OCI-LY3 (cell line): ENCODE data around the gene RPS6KA6.

ENCODE experiments used
- H2AFZ ChIP-seq: fragments of 200-600, 300-600 bp; shearing (Covaris generic); 2 replicates; pipeline ENCODE4 v1.6.0; 2014; ENCODE audit warnings: antibody characterized with exemption, low read depth, low read length
- H3K27ac ChIP-seq: fragments of 200-600, 300-600 bp; sonication (generic); 2 replicates; pipeline ENCODE4 v1.5.1; 2014; ENCODE audit warnings: mild to moderate bottlenecking, low read length, moderate library complexity, mixed read lengths
- H3K27me3 ChIP-seq: fragments of 200-600, 300-600 bp; sonication (generic); 2 replicates; pipeline ENCODE4 v1.6.1; 2014; ENCODE audit warnings: low read depth, low read length, mixed read lengths
- H3K36me3 ChIP-seq: fragments of 200-600, 300-600 bp; sonication (generic); replicated peaks from 2 replicates; pipeline ENCODE3; 2014; ENCODE audit warnings: low read depth, low read length, mixed read lengths
- H3K4me1 ChIP-seq: fragments of 300-600, 200-600 bp; sonication (generic); 2 replicates; pipeline ENCODE4 v1.6.1; 2014; ENCODE audit warnings: low read length, mixed read lengths
- H3K4me2 ChIP-seq: fragments of 200-600, 300-600 bp; sonication (generic); 2 replicates; pipeline ENCODE4 v1.6.1; 2014; ENCODE audit warnings: low read length, mixed read lengths
- H3K4me3 ChIP-seq: fragments of 300-600, 200-600 bp; sonication (generic); 2 replicates; pipeline ENCODE4 v1.5.1; 2014; ENCODE audit warnings: antibody characterized with exemption, mild to moderate bottlenecking, low read length, moderate library complexity
- H3K79me2 ChIP-seq: fragments of 300-600, 200-600 bp; shearing (Covaris generic); 2 replicates; pipeline ENCODE4 v1.6.1; 2014; ENCODE audit warnings: mild to moderate bottlenecking, low read length, mixed read lengths
- H3K9ac ChIP-seq: fragments of 300-600, 200-600 bp; shearing (Covaris generic); 2 replicates; pipeline ENCODE4 v1.6.0; 2014; ENCODE audit warnings: mild to moderate bottlenecking, low read length, moderate library complexity
- H3K9me3 ChIP-seq: fragments of 200-600, 300-600 bp; shearing (Covaris generic); 2 replicates; pipeline ENCODE4 v1.6.1; 2014; ENCODE audit warnings: low read length, mixed read lengths; ENCODE audit not compliant: insufficient read depth
- H4K20me1 ChIP-seq: fragments of 200-600, 300-600 bp; sonication (generic); 2 replicates; pipeline ENCODE4 v1.6.1; 2016; ENCODE audit warnings: low read length, mixed read lengths; ENCODE audit not compliant: insufficient read depth
- CTCF ChIP-seq: fragments of 200-600, 300-600 bp; sonication (generic); IDR thresholded peaks from 2 replicates; pipeline ENCODE4 v1.5.1; 2014; ENCODE audit warnings: antibody characterized with exemption, low read length, low read depth
- EZH2phosphoT487 ChIP-seq: fragments of 200-600 bp; shearing (Covaris generic); IDR thresholded peaks from 2 replicates; pipeline ENCODE4 v1.6.1; 2018; ENCODE audit warnings: antibody characterized with exemption, mixed run types, low read depth

RPS6KA6 gene

DNA sequence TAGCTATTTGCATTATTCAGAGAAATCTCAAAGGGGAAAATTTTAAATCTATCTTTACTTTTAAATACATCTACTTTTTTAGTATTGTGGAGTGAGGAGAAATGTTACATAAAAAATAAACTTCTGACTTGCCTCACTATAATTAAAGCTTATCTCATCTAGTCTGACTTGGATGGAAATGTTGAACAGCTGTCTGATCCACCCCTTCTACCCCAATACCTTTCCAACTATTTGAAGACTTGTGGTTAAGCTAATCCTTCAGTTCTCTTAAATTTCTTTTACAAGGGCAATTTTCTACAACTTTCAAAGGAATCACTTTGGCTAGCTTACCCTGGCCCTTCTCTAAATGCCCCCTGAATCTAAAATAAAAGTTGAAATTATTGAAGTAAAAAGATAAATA, 17.3 kb upstream of the RPS6KA6 start:
- Histone ChIP-seq H3K79me2 (no peaks in the 10 kb centered on the region), H2AFZ (no peak overlapping the region), H3K27me3 (no peaks in the 10 kb centered on the region), H3K9ac (no peak overlapping the region), H3K4me3 (no peak overlapping the region), H4K20me1 (no peaks in the 10 kb centered on the region), H3K27ac (no peak overlapping the region), H3K4me2 (no peak overlapping the region), H3K36me3 (no peaks in the 10 kb centered on the region), H3K4me1 (peaks cover 5% of the 10 kb centered on the region; the same call in 1 of the 2 replicates), H3K9me3 (no peaks in the 10 kb centered on the region)
- TF ChIP-seq EZH2phosphoT487 (no peak), CTCF (no peak)

- Histone ChIP-seq H3K4me3 (no peak overlapping the region), H3K9me3 (no peaks in the 10 kb centered on the region), H3K4me1 (no peaks in the 10 kb centered on the region), H3K79me2 (no peaks in the 10 kb centered on the region), H3K4me2 (no peak overlapping the region), H3K27ac (no peak overlapping the region), H2AFZ (no peak overlapping the region), H3K9ac (no peak overlapping the region), H3K36me3 (no peaks in the 10 kb centered on the region), H4K20me1 (no peaks in the 10 kb centered on the region), H3K27me3 (no peaks in the 10 kb centered on the region)
- TF ChIP-seq EZH2phosphoT487 (no peak), CTCF (no peak)
These were observed 11.7 kb upstream of the RPS6KA6 start for GRCh38 chrX:84199688-84200087.

DNA sequence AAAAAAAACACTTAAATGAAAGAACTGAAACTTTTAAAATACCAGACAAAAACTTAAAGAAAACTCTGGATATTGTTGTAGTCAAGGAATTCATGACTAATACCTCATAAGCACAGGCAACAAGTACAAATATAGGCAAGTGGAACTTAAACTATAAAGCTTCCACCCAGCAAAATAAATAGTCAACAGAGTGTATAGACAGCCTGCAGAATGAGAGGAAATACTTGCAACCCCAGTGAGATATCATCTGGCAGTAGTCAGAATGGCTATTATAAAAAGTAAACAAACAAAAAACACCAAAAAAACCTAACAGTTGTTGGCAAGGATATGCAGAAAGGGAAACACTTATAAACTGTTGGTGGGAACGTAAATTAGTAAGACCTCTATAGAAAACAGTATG, 9.6 kb upstream of the RPS6KA6 start:
- Histone ChIP-seq H3K27me3 (no peaks in the 10 kb centered on the region), H3K36me3 (no peaks in the 10 kb centered on the region)
- TF ChIP-seq CTCF: no peak

DNA sequence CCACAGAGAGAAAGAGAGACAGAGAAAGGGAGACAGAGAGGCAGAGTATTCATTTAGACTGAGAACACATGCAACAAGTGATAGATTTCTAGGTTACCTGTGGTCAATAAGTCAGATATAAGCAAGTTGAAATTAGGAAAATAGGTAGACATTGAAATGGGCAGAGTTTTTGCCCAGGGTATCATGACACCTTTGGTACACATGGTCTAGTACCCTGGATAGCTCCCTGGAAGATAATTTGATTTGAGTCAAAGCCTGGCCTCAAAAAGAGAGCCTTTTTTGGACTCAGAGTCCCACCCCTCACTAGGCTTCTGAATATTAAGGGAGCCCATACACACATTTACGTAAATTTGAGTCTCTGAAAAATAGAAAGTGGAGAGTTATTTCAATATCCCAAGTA, 4.0 kb upstream of the RPS6KA6 start:
- no peaks in the 10 kb centered on the region for H3K4me1 ChIP-seq
- H3K9ac ChIP-seq: no peak overlapping the region
- no peak overlapping the region for H3K27ac ChIP-seq
- TF ChIP-seq CTCF (no peak), EZH2phosphoT487 (no peak)
- H3K9me3 ChIP-seq: no peaks in the 10 kb centered on the region
- no peaks in the 10 kb centered on the region for H3K27me3 ChIP-seq
- H3K36me3 ChIP-seq: no peaks in the 10 kb centered on the region
- no peak overlapping the region for H2AFZ ChIP-seq
- H3K79me2 ChIP-seq: no peaks in the 10 kb centered on the region
- no peak overlapping the region for H3K4me2 ChIP-seq
- no peak overlapping the region for H3K4me3 ChIP-seq
- H4K20me1 ChIP-seq: no peaks in the 10 kb centered on the region

More for the DNA sequence above, 9.6 kb upstream of the RPS6KA6 start:
- Histone ChIP-seq H2AFZ (no peak overlapping the region), H3K4me2 (no peak overlapping the region), H3K9me3 (no peaks in the 10 kb centered on the region), H3K9ac (no peak overlapping the region), H3K79me2 (no peaks in the 10 kb centered on the region), H3K27ac (no peak overlapping the region), H3K4me1 (no peaks in the 10 kb centered on the region), H4K20me1 (no peaks in the 10 kb centered on the region), H3K4me3 (no peak overlapping the region)
